GM12891 (cell line): ENCODE measurements around the gene FEN1.

ENCODE experiments used
- PAX5 ChIP-seq: IDR thresholded peaks from 2 replicates; pipeline ENCODE4 v1.6.1; 2011; ENCODE audit warnings: low read length, moderate library complexity, mild to moderate bottlenecking; ENCODE audit not compliant: insufficient read depth, severe bottlenecking
- POLR2A ChIP-seq: IDR thresholded peaks from 2 replicates; pipeline ENCODE4 v1.6.1; 2011; ENCODE audit warnings: low read depth, low read length, control low read depth
- POLR2AphosphoS5 ChIP-seq: IDR thresholded peaks from 2 replicates; pipeline ENCODE4 v1.6.1; 2011; ENCODE audit warnings: low read depth, low read length, control low read depth
- POU2F2 ChIP-seq: IDR thresholded peaks from 2 replicates; pipeline ENCODE4 v1.6.1; 2011; ENCODE audit warnings: low read depth, mild to moderate bottlenecking, control low read depth, low read length, moderate library complexity
- SPI1 ChIP-seq: IDR thresholded peaks from 2 replicates; pipeline ENCODE4 v1.6.1; 2011; ENCODE audit warnings: low read depth, low read length, control low read depth
- TAF1 ChIP-seq: IDR thresholded peaks from 2 replicates; pipeline ENCODE4 v1.6.1; 2011; ENCODE audit warnings: low read depth, low read length, control low read depth

- TF ChIP-seq POLR2AphosphoS5 = no peak
- TF ChIP-seq POLR2A = no peak
- TF ChIP-seq TAF1 = no peak
- no peak for TF ChIP-seq POU2F2
- TF ChIP-seq SPI1 = no peak
- TF ChIP-seq PAX5 = no peak
Measured at GRCh38 chr11:61749591-61750217, 43.0 kb upstream of the FEN1 start.
